Smooth muscle cell (in vitro differentiated cells): Measurements from ENCODE around the gene KIF5C. TPM values are rescaled to one million over a fixed set of nuclear protein-coding genes. Genes with fewer than 3 reads are reported as not detected.

Source experiments
- DNase-seq: peaks from one replicate; lab custom pipeline; 2025; ENCODE audit not compliant: unreplicated experiment; lab: John Stamatoyannopoulos, UW
- H2AFZ ChIP-seq: fragments of 200-600 bp; sonication (generic); 2 replicates; pipeline ENCODE4 v1.6.0; 2016; ENCODE audit warnings: antibody characterized with exemption, low read depth, mild to moderate bottlenecking
- H3F3A ChIP-seq: fragments of 200-600 bp; sonication (generic); 2 replicates; pipeline ENCODE4 v1.6.0; 2017; ENCODE audit warnings: antibody characterized with exemption, low read depth
- H3K27ac ChIP-seq: fragments of 200-600 bp; sonication (generic); 2 replicates; pipeline ENCODE4 v1.5.1; 2016; ENCODE audit warnings: low read depth, mild to moderate bottlenecking
- H3K27me3 ChIP-seq: fragments of 200-600 bp; sonication (generic); 2 replicates; pipeline ENCODE4 v1.6.1; 2016; ENCODE audit warnings: low read depth, mild to moderate bottlenecking
- H3K36me3 ChIP-seq: fragments of 200-600 bp; sonication (generic); 2 replicates; pipeline ENCODE4 v1.5.1; 2016; ENCODE audit warnings: low read depth
- H3K4me1 ChIP-seq: fragments of 200-600 bp; sonication (generic); 2 replicates; pipeline ENCODE4 v1.5.1; 2016; ENCODE audit warnings: low read depth
- H3K4me2 ChIP-seq: fragments of 200-600 bp; sonication (generic); 2 replicates; pipeline ENCODE4 v1.6.0; 2016; ENCODE audit warnings: mild to moderate bottlenecking
- H3K4me3 ChIP-seq: fragments of 200-600 bp; sonication (generic); 2 replicates; pipeline ENCODE4 v1.5.1; 2016; ENCODE audit warnings: mild to moderate bottlenecking
- H3K79me2 ChIP-seq: fragments of 200-600 bp; sonication (generic); 2 replicates; pipeline ENCODE4 v1.6.0; 2016; ENCODE audit warnings: low read depth, mild to moderate bottlenecking
- H3K9ac ChIP-seq: fragments of 200-600 bp; sonication (generic); 2 replicates; pipeline ENCODE4 v1.6.0; 2016; ENCODE audit warnings: low read depth
- H3K9me3 ChIP-seq: fragments of 200-600 bp; sonication (generic); replicated peaks from 2 replicates; pipeline ENCODE4 v1.5.1; 2016; ENCODE audit warnings: low read depth
- H4K20me1 ChIP-seq: fragments of 200-600 bp; sonication (generic); 2 replicates; pipeline ENCODE4 v1.6.0; 2016; ENCODE audit warnings: low read depth
- CTCF ChIP-seq: fragments of 200-600 bp; sonication (generic); IDR thresholded peaks from 2 replicates; pipeline ENCODE4 v1.5.1; 2017; ENCODE audit warnings: borderline replicate concordance, mild to moderate bottlenecking, antibody characterized with exemption; ENCODE audit not compliant: insufficient read depth, poor library complexity, severe bottlenecking
- WGBS: methylation state at CpG from one replicate; pipeline ENCODE4 v1.1.7; 2016; ENCODE audit warnings: low lambda C conversion rate; 5-methylcytosine and 5-hydroxymethylcytosine counted together
- polyA plus RNA-seq: library from polyadenylated mRNA; unstranded; fragments of >200 nt; fragmentation: Nextera tagmentation; extraction: Ambion mirVana; gene quantifications from 2 replicates; pipeline ENCODE4 v1.2.1, GENCODE V29; 2016
- total RNA-seq: library from RNA; depleted of rRNA; stranded (reverse); fragments of >200 nt; gene quantifications from 2 replicates; pipeline ENCODE4 v1.2.3, GENCODE V29; 2014

Gene KIF5C
- total and polyA plus RNA-seq, 2 experiments from 2014 or later: 0.09 to 1.4 TPM

GRCh38 chr2:149058936-149059335, 183.9 kb downstream of the KIF5C start:
- H3K9ac ChIP-seq: no peak overlapping the region
- no peaks in the 10 kb centered on the region for H3F3A ChIP-seq
- no peak overlapping the region for H3K4me3 ChIP-seq
- no peak overlapping the region for H2AFZ ChIP-seq
- no peaks in the 10 kb centered on the region for H3K79me2 ChIP-seq
- WGBS: 76% methylated on average over 5 of the region's 5 CpGs
- H3K9me3 ChIP-seq: no peaks in the 10 kb centered on the region
- no peak for TF ChIP-seq CTCF
- H3K27ac ChIP-seq: no peak overlapping the region
- H3K4me1 ChIP-seq: no peaks in the 10 kb centered on the region
- no peaks in the 10 kb centered on the region for H3K36me3 ChIP-seq
- H3K4me2 ChIP-seq: no peak overlapping the region
- DNase-seq: no peak
- no peaks in the 10 kb centered on the region for H4K20me1 ChIP-seq
- H3K27me3 ChIP-seq: peaks cover 7% of the 10 kb centered on the region

- H3K27ac ChIP-seq: no peak overlapping the region
- WGBS: 67% methylated on average over 1 of the region's 1 CpG
- no peak for TF ChIP-seq CTCF
Observed at GRCh38 chr2:149059822-149060221, 184.8 kb downstream of the KIF5C start.

GRCh38 chr2:149061133-149061745, 186.2 kb downstream of the KIF5C start:
- H4K20me1 ChIP-seq: no peaks in the 10 kb centered on the region
- no peak for DNase-seq
- no peaks in the 10 kb centered on the region for H3F3A ChIP-seq
- no peak overlapping the region for H3K4me2 ChIP-seq
- H3K9me3 ChIP-seq: no peaks in the 10 kb centered on the region
- 80% methylated on average over 2 of the region's 2 CpGs for WGBS
- H3K36me3 ChIP-seq: no peaks in the 10 kb centered on the region
- H3K27ac ChIP-seq: no peak overlapping the region
- peaks cover 3% of the 10 kb centered on the region for H3K27me3 ChIP-seq
- H3K79me2 ChIP-seq: no peaks in the 10 kb centered on the region
- H2AFZ ChIP-seq: no peak overlapping the region
- H3K9ac ChIP-seq: no peak overlapping the region
- no peak for TF ChIP-seq CTCF
- H3K4me1 ChIP-seq: no peaks in the 10 kb centered on the region
- no peak overlapping the region for H3K4me3 ChIP-seq

More at GRCh38 chr2:149059822-149060221, 184.8 kb downstream of the KIF5C start:
- no peaks in the 10 kb centered on the region for H3K4me1 ChIP-seq
- H3K36me3 ChIP-seq: no peaks in the 10 kb centered on the region
- H3K27me3 ChIP-seq: peaks cover 7% of the 10 kb centered on the region
- H3K9me3 ChIP-seq: no peaks in the 10 kb centered on the region
- no peak overlapping the region for H3K4me2 ChIP-seq
- no peaks in the 10 kb centered on the region for H4K20me1 ChIP-seq
- H2AFZ ChIP-seq: no peak overlapping the region
- no peak overlapping the region for H3K4me3 ChIP-seq
- no peak for DNase-seq
- no peaks in the 10 kb centered on the region for H3K79me2 ChIP-seq
- H3F3A ChIP-seq: no peaks in the 10 kb centered on the region
- H3K9ac ChIP-seq: no peak overlapping the region

- Histone ChIP-seq H3K4me3 (no peak overlapping the region), H3K4me1 (no peaks in the 10 kb centered on the region), H3K9me3 (no peaks in the 10 kb centered on the region), H3K36me3 (no peaks in the 10 kb centered on the region), H3K9ac (no peak overlapping the region), H4K20me1 (no peaks in the 10 kb centered on the region), H3K27ac (no peak overlapping the region), H3K27me3 (peaks cover 3% of the 10 kb centered on the region), H3F3A (no peaks in the 10 kb centered on the region), H3K4me2 (no peak overlapping the region), H2AFZ (no peak overlapping the region), H3K79me2 (peaks cover 4% of the 10 kb centered on the region)
- TF ChIP-seq CTCF: no peak
- DNase-seq: no peak
- WGBS: 79% methylated on average over 3 of the region's 3 CpGs
Observed at GRCh38 chr2:149062531-149062930, 187.5 kb downstream of the KIF5C start.
